ENCODE measurements around the gene TMEM178B. TPM values are rescaled to one million over a fixed set of nuclear protein-coding genes. Genes with fewer than 3 reads are reported as not detected.

TMEM178B gene
- polyA plus RNA-seq, 3 donors from 2014 or later: not detected

GRCh38 chr7:141213226-141213625 is 139.4 kb downstream of the TMEM178B start:
- no peaks in the 10 kb centered on the region for H3K36me3 Mint-ChIP-seq
- H3K4me3 Mint-ChIP-seq: no peak overlapping the region
- no peak overlapping the region for H3K27ac Mint-ChIP-seq
- DNase-seq: no peak
- no peaks in the 10 kb centered on the region for H3K4me1 Mint-ChIP-seq
- H3K27me3 Mint-ChIP-seq (ENCODE audit: low read depth in 3 of 3): peaks cover 2 to 11% (median 3%) of the 10 kb centered on the region in 3 donors
- H3K9me3 Mint-ChIP-seq: peaks cover 0 to 5% (median 0%) of the 10 kb centered on the region in 6 donors

GRCh38 chr7:141217938-141218337 is 144.1 kb downstream of the TMEM178B start:
- no peak for DNase-seq
- Mint-ChIP-seq H3K36me3 (no peaks in the 10 kb centered on the region), H3K4me1 (no peaks in the 10 kb centered on the region), H3K9me3 (peaks cover 0 to 1% (median 0%) of the 10 kb centered on the region in 6 donors), H3K27ac (no peak overlapping the region), H3K27me3 (ENCODE audit: low read depth in 3 of 3) (peaks cover 3 to 18% (median 9%) of the 10 kb centered on the region in 3 donors), H3K4me3 (no peak overlapping the region)

- Mint-ChIP-seq H3K36me3 (no peaks in the 10 kb centered on the region), H3K27ac (no peak overlapping the region), H3K4me1 (no peaks in the 10 kb centered on the region), H3K27me3 (ENCODE audit: low read depth in 3 of 3) (peaks cover 3 to 18% (median 9%) of the 10 kb centered on the region in 3 donors), H3K9me3 (peaks cover 0 to 1% (median 0%) of the 10 kb centered on the region in 6 donors), H3K4me3 (no peak overlapping the region)
- DNase-seq: no peak
These were observed 145.1 kb downstream of the TMEM178B start for GRCh38 chr7:141218941-141219340.

GRCh38 chr7:141220263-141220880 is 146.5 kb downstream of the TMEM178B start:
- Mint-ChIP-seq H3K27me3 (ENCODE audit: low read depth in 3 of 3) (peaks cover 0 to 18% (median 9%) of the 10 kb centered on the region in 3 donors), H3K4me1 (no peaks in the 10 kb centered on the region), H3K36me3 (no peaks in the 10 kb centered on the region), H3K9me3 (peaks cover 0 to 1% (median 0%) of the 10 kb centered on the region in 6 donors), H3K27ac (no peak overlapping the region), H3K4me3 (no peak overlapping the region)
- DNase-seq: no peak

GRCh38 chr7:141221007-141221612 is 147.2 kb downstream of the TMEM178B start:
- Mint-ChIP-seq H3K27me3 (ENCODE audit: low read depth in 3 of 3) (peaks cover 0 to 18% (median 13%) of the 10 kb centered on the region in 3 donors), H3K4me1 (no peaks in the 10 kb centered on the region)
- no peak for DNase-seq

GRCh38 chr7:141225916-141226618 is 152.2 kb downstream of the TMEM178B start:
- Mint-ChIP-seq H3K27ac (no peak overlapping the region), H3K36me3 (no peaks in the 10 kb centered on the region), H3K9me3 (no peaks in the 10 kb centered on the region), H3K27me3 (ENCODE audit: low read depth in 3 of 3) (peaks cover 3 to 13% (median 7%) of the 10 kb centered on the region in 3 donors), H3K4me3 (no peak overlapping the region), H3K4me1 (no peaks in the 10 kb centered on the region)
- DNase-seq: no peak

More at GRCh38 chr7:141221007-141221612, 147.2 kb downstream of the TMEM178B start:
- Mint-ChIP-seq H3K36me3 (no peaks in the 10 kb centered on the region), H3K4me3 (no peak overlapping the region), H3K9me3 (peaks cover 0 to 1% (median 0%) of the 10 kb centered on the region in 6 donors), H3K27ac (no peak overlapping the region)

- DNase-seq: no peak
- peaks cover 0 to 9% (median 3%) of the 10 kb centered on the region in 3 donors for H3K27me3 Mint-ChIP-seq (ENCODE audit: low read depth in 3 of 3)
- no peak overlapping the region for H3K27ac Mint-ChIP-seq
- H3K4me3 Mint-ChIP-seq: no peak overlapping the region
- H3K36me3 Mint-ChIP-seq: no peaks in the 10 kb centered on the region
- H3K9me3 Mint-ChIP-seq: no peaks in the 10 kb centered on the region
- H3K4me1 Mint-ChIP-seq: no peaks in the 10 kb centered on the region
These were observed 153.6 kb downstream of the TMEM178B start for GRCh38 chr7:141227454-141227853.

GRCh38 chr7:141228482-141228881 is 154.6 kb downstream of the TMEM178B start:
- Mint-ChIP-seq H3K9me3 (no peaks in the 10 kb centered on the region), H3K36me3 (no peaks in the 10 kb centered on the region), H3K27ac (no peak overlapping the region), H3K4me1 (no peaks in the 10 kb centered on the region), H3K4me3 (no peak overlapping the region), H3K27me3 (ENCODE audit: low read depth in 3 of 3) (peaks cover 0 to 9% (median 5%) of the 10 kb centered on the region in 3 donors)
- DNase-seq: no peak

GRCh38 chr7:141231018-141231792 is 157.3 kb downstream of the TMEM178B start:
- H3K9me3 Mint-ChIP-seq: no peaks in the 10 kb centered on the region
- DNase-seq: no peak
- H3K4me3 Mint-ChIP-seq: no peak overlapping the region
- peaks cover 0 to 6% (median 5%) of the 10 kb centered on the region in 3 donors for H3K27me3 Mint-ChIP-seq (ENCODE audit: low read depth in 3 of 3)
- no peak overlapping the region for H3K27ac Mint-ChIP-seq
- no peaks in the 10 kb centered on the region for H3K4me1 Mint-ChIP-seq
- H3K36me3 Mint-ChIP-seq: no peaks in the 10 kb centered on the region

GRCh38 chr7:141232286-141233051 is 158.6 kb downstream of the TMEM178B start:
- Mint-ChIP-seq H3K27me3 (ENCODE audit: low read depth in 3 of 3) (peaks cover 0 to 11% (median 6%) of the 10 kb centered on the region in 3 donors), H3K4me3 (no peak overlapping the region), H3K9me3 (peaks cover 0 to 1% (median 0%) of the 10 kb centered on the region in 6 donors), H3K36me3 (no peaks in the 10 kb centered on the region), H3K27ac (no peak overlapping the region), H3K4me1 (no peaks in the 10 kb centered on the region)
- DNase-seq: no peak

GRCh38 chr7:141234335-141235105 is 160.7 kb downstream of the TMEM178B start:
- Mint-ChIP-seq H3K9me3 (peaks cover 0 to 1% (median 0%) of the 10 kb centered on the region in 6 donors), H3K36me3 (no peaks in the 10 kb centered on the region), H3K4me1 (no peaks in the 10 kb centered on the region), H3K27ac (no peak overlapping the region), H3K4me3 (no peak overlapping the region), H3K27me3 (ENCODE audit: low read depth in 3 of 3) (peaks cover 0 to 13% (median 10%) of the 10 kb centered on the region in 3 donors)
- no peak for DNase-seq

GRCh38 chr7:141235656-141236055 is 161.8 kb downstream of the TMEM178B start:
- Mint-ChIP-seq H3K36me3 (no peaks in the 10 kb centered on the region), H3K27ac (no peak overlapping the region), H3K27me3 (ENCODE audit: low read depth in 3 of 3) (peaks cover 0 to 13% (median 7%) of the 10 kb centered on the region in 3 donors), H3K9me3 (peaks cover 0 to 1% (median 0%) of the 10 kb centered on the region in 6 donors), H3K4me1 (no peaks in the 10 kb centered on the region), H3K4me3 (no peak overlapping the region)
- no peak for DNase-seq

Measured in immature natural killer cell (primary cell).